ENCODE measurements around the gene SELPLG.

DNA sequence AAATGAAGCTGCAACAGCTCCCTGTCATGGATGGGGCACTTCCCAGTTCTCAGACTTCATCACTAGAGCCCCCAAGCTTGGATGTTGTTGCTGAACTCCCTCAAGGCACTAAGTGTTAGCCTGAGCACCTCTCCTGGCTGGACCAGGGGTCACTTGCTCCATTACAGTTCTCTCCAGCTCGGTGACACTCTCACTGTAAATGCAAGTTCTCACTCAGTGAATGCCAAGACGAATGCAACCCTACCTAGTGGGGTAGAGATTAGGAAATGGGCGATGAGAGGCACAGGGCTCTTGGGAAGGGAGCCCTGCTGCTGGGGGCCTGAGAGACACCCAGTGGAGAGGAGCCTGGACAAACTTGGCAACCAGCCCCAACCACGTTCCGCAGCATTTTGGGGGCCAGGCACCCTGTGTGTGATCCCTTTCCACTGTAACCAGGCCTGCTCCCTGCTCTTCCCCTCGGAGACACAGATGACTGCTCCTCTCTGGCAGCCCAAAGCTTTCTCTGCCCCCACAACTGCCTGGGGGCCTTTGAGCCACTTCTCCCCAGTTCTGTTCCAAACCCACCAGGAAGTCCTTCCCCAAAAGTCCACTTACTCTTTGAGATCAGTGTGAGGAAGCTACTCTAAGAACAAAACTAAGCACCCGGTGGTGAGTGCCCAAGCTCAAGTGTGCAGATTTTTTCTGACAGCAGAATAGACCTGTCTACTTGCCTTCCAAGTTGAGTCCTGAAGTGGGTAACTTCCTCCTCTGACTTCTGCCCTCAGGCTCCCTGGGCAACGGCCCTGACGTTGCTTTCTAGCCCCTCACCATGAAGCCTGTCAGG lies 8.0 kb upstream of the SELPLG start:
- no peak for TF ChIP-seq GATA3 (IDR thresholded peaks at IDR 0.05; ENCODE audit: low read depth, low read length)
- no peak for TF ChIP-seq GATA2 (IDR thresholded peaks at IDR 0.05; ENCODE audit: low read depth, low read length)

Data from SH-SY5Y (cell line).